Endothelial cell of umbilical vein (primary cell): ENCODE measurements around the gene HIVEP1. TPM values are rescaled to one million over a fixed set of nuclear protein-coding genes. Genes with fewer than 3 reads are reported as not detected.
A peak's percentile ranks its signal among the peaks of the same experiment; 100 is the strongest.

Source experiments
- BruUV-seq: library from RNA; stranded (reverse); fragments of 400-500 nt; replicated peaks from 2 replicates; lab custom pipeline; 2021; lab: Mats Ljungman, UMichigan
- CTCF ChIA-PET: fragments of 300-600, 350-600 bp; sonication (Branson Sonifier 250); formaldehyde crosslinking; loops from one replicate; lab custom pipeline; 2021; ENCODE audit warnings: antibody characterized with exemption, inconsistent platforms; lab: Charles Lee
- POLR2A ChIA-PET: fragments of 300-600, 350-600 bp; sonication (Branson Sonifier 250); formaldehyde crosslinking; loops from one replicate; lab custom pipeline; 2021; ENCODE audit warnings: antibody characterized with exemption, inconsistent platforms; lab: Charles Lee
- DNase-seq: peaks from one replicate; pipeline ENCODE4 v3.0.0-alpha.2; 2011; ENCODE audit warnings: low read depth, low spot score
- FAIRE-seq: peaks from 2 replicates; lab custom pipeline; 2011; peaks lifted over from hg19 to GRCh38; lab: Jason Lieb, UNC
- H2AFZ ChIP-seq: 2 replicates; pipeline ENCODE4 v1.6.0; 2012; ENCODE audit warnings: low read depth, low read length, control low read depth, inconsistent platforms
- H3K27ac ChIP-seq: 2 replicates; pipeline ENCODE4 v1.5.1; 2011; ENCODE audit warnings: low read depth, mild to moderate bottlenecking, control low read depth, low read length, moderate library complexity; ENCODE audit not compliant: insufficient read depth
- H3K27me3 ChIP-seq, 2 experiments: 2 replicates each; pipeline versions ENCODE4 v1.6.0 to v1.6.1; 2011; ENCODE audit warnings: low read length in 2 of 2, mixed read lengths in 1 of 2; ENCODE audit not compliant: control insufficient read depth in 2 of 2, insufficient read depth in 2 of 2
- H3K36me3 ChIP-seq, 2 experiments: 2 replicates in 1 of 2; 3 replicates in 1 of 2; pipeline ENCODE4 v1.5.1; 2011; ENCODE audit warnings: low read length in 2 of 2, mild to moderate bottlenecking in 1 of 2, moderate library complexity in 1 of 2; ENCODE audit not compliant: control insufficient read depth in 2 of 2, insufficient read depth in 2 of 2; ENCODE audit errors: extremely low read depth in 1 of 2
- H3K4me1 ChIP-seq: 3 replicates; pipeline ENCODE4 v1.5.1; 2011; ENCODE audit warnings: mild to moderate bottlenecking, low read length; ENCODE audit not compliant: control insufficient read depth, insufficient read depth; ENCODE audit errors: extremely low read depth
- H3K4me2 ChIP-seq: 2 replicates; pipeline ENCODE4 v1.6.1; 2011; ENCODE audit warnings: low read length, control low read depth, mixed read lengths; ENCODE audit not compliant: insufficient read depth
- H3K4me3 ChIP-seq, 3 experiments: fragments of 200-600 bp in 1 of 3; sonication (generic), shearing (Covaris generic) in 1 of 3; replicated peaks in 1 of 3; 2 replicates each; pipeline ENCODE4 v1.5.1; 2011 to 2016; ENCODE audit warnings: control low read depth in 3 of 3, low read length in 3 of 3, mild to moderate bottlenecking in 2 of 3, inconsistent platforms in 1 of 3, low read depth in 1 of 3, moderate library complexity in 1 of 3; ENCODE audit not compliant: insufficient read depth in 1 of 3
- H3K79me2 ChIP-seq: 2 replicates; pipeline ENCODE4 v1.6.0; 2012; ENCODE audit warnings: low read length, inconsistent platforms; ENCODE audit not compliant: control insufficient read depth, insufficient read depth
- H3K9ac ChIP-seq: replicated peaks from 2 replicates; pipeline ENCODE3; 2011; ENCODE audit warnings: low read length, control low read depth; ENCODE audit not compliant: insufficient read depth; ENCODE audit errors: extremely low read depth
- H3K9me1 ChIP-seq: replicated peaks from 3 replicates; pipeline ENCODE4 v1.6.0; 2011; ENCODE audit warnings: mild to moderate bottlenecking, low read length; ENCODE audit not compliant: control insufficient read depth, insufficient read depth; ENCODE audit errors: extremely low read depth
- H3K9me3 ChIP-seq: replicated peaks from 2 replicates; pipeline ENCODE4 v1.5.1; 2012; ENCODE audit warnings: low read length, inconsistent platforms; ENCODE audit not compliant: control insufficient read depth, insufficient read depth
- H4K20me1 ChIP-seq: replicated peaks from 2 replicates; pipeline ENCODE3; 2011; ENCODE audit warnings: mild to moderate bottlenecking, low read length; ENCODE audit not compliant: control insufficient read depth, insufficient read depth; ENCODE audit errors: extremely low read depth
- EZH2 ChIP-seq: IDR thresholded peaks from 2 replicates; pipeline ENCODE4 v1.6.1; 2012; ENCODE audit warnings: borderline replicate concordance, low read depth, mild to moderate bottlenecking, moderate library complexity, low read length, inconsistent platforms; ENCODE audit not compliant: severe bottlenecking
- FOS ChIP-seq: IDR thresholded peaks from 2 replicates; pipeline ENCODE4 v1.6.1; 2011; ENCODE audit warnings: mild to moderate bottlenecking, low read length, moderate library complexity, borderline replicate concordance; ENCODE audit not compliant: insufficient read depth
- GATA2 ChIP-seq: IDR thresholded peaks from 2 replicates; pipeline ENCODE4 v1.7.0; 2011; ENCODE audit warnings: low read depth, mild to moderate bottlenecking, moderate library complexity, mixed read lengths, low read length; ENCODE audit not compliant: insufficient read length, insufficient read depth
- JUN ChIP-seq: IDR thresholded peaks from 2 replicates; pipeline ENCODE4 v1.6.1; 2011; ENCODE audit warnings: borderline replicate concordance, low read depth; ENCODE audit not compliant: insufficient read length, insufficient read depth
- MYC ChIP-seq: IDR thresholded peaks from one replicate; pipeline ENCODE4 v1.6.1; 2011; ENCODE audit warnings: mild to moderate bottlenecking, low read depth, low read length
- POLR2A ChIP-seq: IDR thresholded peaks from 2 replicates; pipeline ENCODE4 v1.6.1; 2012; ENCODE audit warnings: low read depth, mild to moderate bottlenecking, control low read depth, low read length
- POLR2AphosphoS5 ChIP-seq: IDR thresholded peaks from 2 replicates; pipeline ENCODE4 v1.6.1; 2012; ENCODE audit warnings: low read depth, mild to moderate bottlenecking, control low read depth, low read length, moderate library complexity; ENCODE audit not compliant: insufficient read depth
- dilution Hi-C: fragments of 300-500 bp; cut with MboI; formaldehyde crosslinking; loops from one replicate; pipeline ENCODE4 v1.15.0; 2019; ENCODE audit warnings: low sequenced_read_pairs; ENCODE audit not compliant: extremely low pct_ligation_motif_present
- intact Hi-C: fragments of 100-400 bp; cut with micrococcal nuclease; formaldehyde crosslinking; loops from one replicate; pipeline ENCODE4 v1.10.0; 2022
- polyA plus RNA-seq, 4 experiments: library from polyadenylated mRNA; depleted of rRNA in 3 of 4; stranded (reverse) in 3 of 4; unstranded in 1 of 4; fragments of >200 nt; gene quantifications; 2 replicates each; pipeline versions ENCODE4 v1.2.1 to v1.2.3, GENCODE V29; 2011 to 2012; ENCODE audit warnings: missing spikeins in 1 of 4
- total RNA-seq: library from RNA; stranded (reverse); gene quantifications from 2 replicates; pipeline ENCODE4 v1.2.3, GENCODE V29; 2021
- TF ChIP-seq, protein P1 (sequence below): IDR thresholded peaks from 2 replicates; pipeline ENCODE4 v1.6.1; 2011; ENCODE audit not compliant: insufficient read depth, insufficient read length
- TF ChIP-seq, protein P2 (sequence below), 2 donors: IDR thresholded peaks; 1 replicate in 1 of 2; 2 replicates in 1 of 2; pipeline ENCODE4 v1.5.1; 2011; ENCODE audit warnings: low read length in 2 of 2, mild to moderate bottlenecking in 2 of 2, moderate library complexity in 2 of 2, control low read depth in 1 of 2, inconsistent platforms in 1 of 2, low read depth in 1 of 2; ENCODE audit not compliant: insufficient read depth in 1 of 2; ENCODE audit errors: extremely low read depth in 1 of 2

HIVEP1 gene
- total and polyA plus RNA-seq, 2 donors (not counting 3 experiments of a cell fraction or from before 2014, with no cell fraction given) = 33.5 to 49.2 TPM

DNA sequence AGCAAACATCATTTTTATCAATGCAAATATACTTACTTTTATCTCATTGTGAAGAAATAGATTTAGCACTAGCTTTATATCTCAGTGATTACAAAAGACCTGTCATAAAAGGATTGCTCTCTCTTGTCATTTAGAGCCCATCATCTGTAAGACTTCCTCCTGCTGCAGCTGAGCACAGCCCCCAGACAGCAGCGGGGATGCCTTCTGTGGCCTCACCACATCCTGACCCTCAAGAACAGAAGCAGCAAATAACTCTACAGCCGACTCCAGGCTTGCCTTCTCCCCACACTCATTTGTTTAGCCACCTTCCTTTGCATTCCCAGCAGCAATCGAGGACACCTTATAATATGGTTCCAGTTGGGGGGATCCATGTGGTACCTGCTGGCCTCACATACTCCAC lies 151.0 kb downstream of the HIVEP1 start:
- H3K36me3 ChIP-seq = peaks cover 11 to 17% of the 10 kb centered on the region in 2 experiments
- no peak for DNase-seq
- H3K79me2 ChIP-seq = peaks cover 2% of the 10 kb centered on the region
- no peak for TF ChIP-seq POLR2AphosphoS5
- no TSS peak for BruUV-seq
- no peaks in the 10 kb centered on the region for H3K4me1 ChIP-seq
- ChIA-PET CTCF (interaction anchor here (0.9 kb wide), 2 partner anchors 10 to 22 kb away, joined by 3 to 4 read pairs; no protein-coding TSS in a partner anchor), POLR2A (no interaction called here)
- no peaks in the 10 kb centered on the region for H3K27me3 ChIP-seq
- intact Hi-C loops = no loop called here
- H2AFZ ChIP-seq = no peak overlapping the region
- no peak for FAIRE-seq
- no peak overlapping the region for H3K4me2 ChIP-seq
- H3K9me1 ChIP-seq = no peaks in the 10 kb centered on the region
- H3K9ac ChIP-seq = no peak overlapping the region
- H3K4me3 ChIP-seq = no peak overlapping the region
- H3K9me3 ChIP-seq = no peaks in the 10 kb centered on the region
- dilution Hi-C loops = no loop called here
- no peak overlapping the region for H3K27ac ChIP-seq
- H4K20me1 ChIP-seq = no peaks in the 10 kb centered on the region

DNA sequence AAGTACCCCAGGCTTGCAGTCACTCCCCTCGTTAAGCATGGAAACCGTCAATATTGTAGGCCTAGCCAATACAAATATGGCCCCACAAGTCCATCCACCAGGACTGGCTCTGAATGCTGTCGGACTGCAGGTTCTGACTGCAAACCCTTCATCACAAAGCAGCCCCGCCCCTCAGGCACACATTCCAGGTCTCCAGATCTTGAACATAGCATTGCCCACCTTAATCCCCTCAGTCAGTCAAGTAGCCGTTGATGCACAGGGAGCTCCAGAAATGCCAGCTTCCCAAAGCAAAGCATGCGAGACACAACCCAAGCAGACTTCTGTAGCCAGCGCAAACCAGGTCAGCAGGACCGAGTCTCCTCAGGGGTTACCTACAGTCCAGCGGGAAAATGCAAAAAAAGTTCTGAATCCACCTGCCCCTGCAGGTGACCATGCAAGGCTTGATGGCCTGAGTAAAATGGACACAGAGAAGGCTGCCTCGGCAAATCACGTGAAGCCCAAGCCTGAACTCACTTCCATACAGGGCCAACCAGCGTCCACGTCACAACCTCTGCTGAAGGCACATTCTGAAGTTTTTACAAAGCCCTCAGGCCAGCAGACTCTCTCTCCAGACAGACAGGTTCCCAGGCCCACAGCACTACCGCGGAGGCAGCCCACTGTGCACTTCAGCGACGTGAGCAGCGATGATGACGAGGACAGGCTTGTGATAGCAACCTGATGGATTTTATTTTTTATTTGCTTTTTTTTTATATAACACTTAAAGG lies 151.8 kb downstream of the HIVEP1 start:
- H3K27me3 ChIP-seq = no peaks in the 10 kb centered on the region
- H3K4me1 ChIP-seq = no peaks in the 10 kb centered on the region
- DNase-seq (no peak), FAIRE-seq (no peak)
- POLR2A ChIA-PET = no interaction called here
- no peak overlapping the region for H2AFZ ChIP-seq
- H3K9ac ChIP-seq = no peak overlapping the region
- BruUV-seq = TSS peak; percentile 32
- TF ChIP-seq FOS (no peak), EZH2 (no peak), MYC (no peak), JUN (no peak), POLR2AphosphoS5 (no peak), POLR2A (no peak), GATA2 (no peak)
- TF ChIP-seq, protein P1, sequence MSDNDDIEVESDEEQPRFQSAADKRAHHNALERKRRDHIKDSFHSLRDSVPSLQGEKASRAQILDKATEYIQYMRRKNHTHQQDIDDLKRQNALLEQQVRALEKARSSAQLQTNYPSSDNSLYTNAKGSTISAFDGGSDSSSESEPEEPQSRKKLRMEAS = no peak
- TF ChIP-seq, protein P2, sequence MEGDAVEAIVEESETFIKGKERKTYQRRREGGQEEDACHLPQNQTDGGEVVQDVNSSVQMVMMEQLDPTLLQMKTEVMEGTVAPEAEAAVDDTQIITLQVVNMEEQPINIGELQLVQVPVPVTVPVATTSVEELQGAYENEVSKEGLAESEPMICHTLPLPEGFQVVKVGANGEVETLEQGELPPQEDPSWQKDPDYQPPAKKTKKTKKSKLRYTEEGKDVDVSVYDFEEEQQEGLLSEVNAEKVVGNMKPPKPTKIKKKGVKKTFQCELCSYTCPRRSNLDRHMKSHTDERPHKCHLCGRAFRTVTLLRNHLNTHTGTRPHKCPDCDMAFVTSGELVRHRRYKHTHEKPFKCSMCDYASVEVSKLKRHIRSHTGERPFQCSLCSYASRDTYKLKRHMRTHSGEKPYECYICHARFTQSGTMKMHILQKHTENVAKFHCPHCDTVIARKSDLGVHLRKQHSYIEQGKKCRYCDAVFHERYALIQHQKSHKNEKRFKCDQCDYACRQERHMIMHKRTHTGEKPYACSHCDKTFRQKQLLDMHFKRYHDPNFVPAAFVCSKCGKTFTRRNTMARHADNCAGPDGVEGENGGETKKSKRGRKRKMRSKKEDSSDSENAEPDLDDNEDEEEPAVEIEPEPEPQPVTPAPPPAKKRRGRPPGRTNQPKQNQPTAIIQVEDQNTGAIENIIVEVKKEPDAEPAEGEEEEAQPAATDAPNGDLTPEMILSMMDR (IDR thresholded peaks at IDR 0.05; ENCODE audit: extremely low read depth in 1 of 2, insufficient read depth in 1 of 2, low read depth in 1 of 2, low read length in 2 of 2) = no peak
- H3K27ac ChIP-seq = no peak overlapping the region
- peaks cover 11 to 17% of the 10 kb centered on the region in 2 experiments for H3K36me3 ChIP-seq
- no peaks in the 10 kb centered on the region for H4K20me1 ChIP-seq
- H3K4me3 ChIP-seq = no peak overlapping the region
- no peaks in the 10 kb centered on the region for H3K79me2 ChIP-seq
- intact Hi-C loops (no loop called here), dilution Hi-C loops (no loop called here)
- CTCF ChIA-PET = no interaction called here
- no peaks in the 10 kb centered on the region for H3K9me1 ChIP-seq
- H3K4me2 ChIP-seq = no peak overlapping the region
- no peaks in the 10 kb centered on the region for H3K9me3 ChIP-seq
